Panc1 (cell line): Measurements from ENCODE around the gene MLLT10. TPM values are rescaled to one million over a fixed set of nuclear protein-coding genes. Genes with fewer than 3 reads are reported as not detected.

ENCODE experiments used
- ATAC-seq: fragments of 200-7000 bp; cut with Tn5 transposase; 2 replicates; pipeline ENCODE4 v1.9.1; 2020; ENCODE audit warnings: mild to moderate bottlenecking, moderate library complexity
- BruUV-seq: library from RNA; stranded (reverse); fragments of 400-500 nt; replicated peaks from 2 replicates; lab custom pipeline; 2021; lab: Mats Ljungman, UMichigan
- CTCF ChIA-PET: fragments of 300-600 bp; sonication (Branson Sonifier 250); formaldehyde crosslinking; loops from one replicate; lab custom pipeline; 2022; ENCODE audit warnings: antibody characterized with exemption; lab: Charles Lee
- POLR2A ChIA-PET: fragments of 300-600 bp; sonication (Branson Sonifier 250); formaldehyde crosslinking; loops from one replicate; lab custom pipeline; 2022; ENCODE audit warnings: antibody characterized with exemption; lab: Charles Lee
- DNase-seq: peaks from one replicate; pipeline ENCODE4 v3.0.0-alpha.2; 2010; ENCODE audit warnings: low read depth, low spot score
- H3K27ac ChIP-seq: 2 replicates; pipeline ENCODE4 v1.5.1; 2011; ENCODE audit warnings: mild to moderate bottlenecking, low read length, inconsistent platforms
- H3K27me3 ChIP-seq: fragments of 200-500 bp; sonication (Bioruptor generic); 2 replicates; pipeline ENCODE4 v1.6.0; 2014; ENCODE audit warnings: low read length, inconsistent platforms; ENCODE audit not compliant: control insufficient read depth, insufficient read depth
- H3K36me3 ChIP-seq: fragments of 200-500 bp; sonication (Bioruptor generic); 2 replicates; pipeline ENCODE4 v1.5.1; 2014; ENCODE audit warnings: inconsistent platforms, mild to moderate bottlenecking, low read length, moderate library complexity; ENCODE audit not compliant: control insufficient read depth, insufficient read depth
- H3K4me1 ChIP-seq: 2 replicates; pipeline ENCODE4 v1.5.1; 2011; ENCODE audit warnings: inconsistent platforms, mild to moderate bottlenecking, low read length, moderate library complexity; ENCODE audit not compliant: control insufficient read depth, insufficient read depth
- H3K4me3 ChIP-seq, 2 experiments: 2 replicates each; pipeline ENCODE4 v1.5.1; 2011 to 2012; ENCODE audit warnings: low read depth in 2 of 2, low read length in 2 of 2, mild to moderate bottlenecking in 2 of 2, inconsistent platforms in 1 of 2, moderate library complexity in 1 of 2
- H3K9me3 ChIP-seq: fragments of 200-500 bp; sonication (Bioruptor generic); 2 replicates; pipeline ENCODE4 v1.5.1; 2014; ENCODE audit warnings: low read depth, mild to moderate bottlenecking, inconsistent platforms, low read length, moderate library complexity; ENCODE audit not compliant: control insufficient read depth, insufficient read depth
- POLR2AphosphoS5 ChIP-seq: IDR thresholded peaks from 2 replicates; pipeline ENCODE4 v1.6.1; 2012; ENCODE audit warnings: mild to moderate bottlenecking, low read depth, low read length, moderate library complexity
- SIN3A ChIP-seq: IDR thresholded peaks from 2 replicates; pipeline ENCODE4 v1.6.1; 2012; ENCODE audit warnings: low read depth, mild to moderate bottlenecking, low read length, moderate library complexity, borderline replicate concordance; ENCODE audit not compliant: insufficient read depth
- TCF7L2 ChIP-seq: IDR thresholded peaks from 2 replicates; pipeline ENCODE4 v1.6.1; 2011; ENCODE audit warnings: mild to moderate bottlenecking, low read depth, low read length, inconsistent platforms
- in situ Hi-C: cut with HindIII; loops from 2 replicates; pipeline ENCODE4 v1.10.0; 2016; ENCODE audit warnings: low sequenced_read_pairs, low pct_unique_long_range_greater_than_20kb
- intact Hi-C: fragments of 100-400 bp; cut with micrococcal nuclease; formaldehyde crosslinking; loops from one replicate; pipeline ENCODE4 v1.10.0; 2022; ENCODE audit not compliant: unreplicated experiment
- total RNA-seq: library from RNA; stranded (reverse); gene quantifications from one replicate; pipeline ENCODE4 v1.2.1, GENCODE V29; 2021; ENCODE audit not compliant: unreplicated experiment
- TF ChIP-seq, protein P1 (sequence below), 2 experiments: IDR thresholded peaks; 2 replicates each; pipeline ENCODE4 v1.6.1; 2011 to 2012; ENCODE audit warnings: low read depth in 2 of 2, control low read depth in 1 of 2, low read length in 1 of 2, mild to moderate bottlenecking in 1 of 2, moderate library complexity in 1 of 2; ENCODE audit not compliant: insufficient read depth in 1 of 2
- TF ChIP-seq, protein P2 (sequence below): fragments of 450-650 bp; IDR thresholded peaks from 2 replicates; pipeline ENCODE4 v1.5.1; 2017; ENCODE audit warnings: mild to moderate bottlenecking

MLLT10 gene
- total RNA-seq, 1 experiment from 2014 or later: 33.4 TPM

DNA sequence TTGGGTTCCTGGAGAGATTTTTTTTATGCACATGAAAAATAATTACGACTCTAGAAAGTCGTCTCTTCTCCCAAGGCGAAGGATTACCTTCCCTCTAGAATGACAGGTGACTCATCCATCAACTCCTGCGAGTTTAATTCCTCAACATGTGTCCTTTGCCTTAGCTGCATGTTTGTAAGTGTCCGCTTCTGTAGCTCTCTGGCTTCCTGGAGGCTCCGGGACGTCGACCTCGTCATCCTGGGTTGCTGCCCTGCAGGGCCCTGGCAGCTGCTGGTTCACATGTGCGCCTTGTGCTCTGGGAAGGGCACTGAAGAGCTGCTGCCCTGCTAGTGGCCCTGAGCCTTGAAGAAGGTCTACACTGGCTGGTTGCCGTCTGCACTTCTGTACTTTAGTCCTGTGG lies 210.2 kb downstream of the MLLT10 start:
- no peak for DNase-seq
- no peak for TF ChIP-seq TCF7L2

DNA sequence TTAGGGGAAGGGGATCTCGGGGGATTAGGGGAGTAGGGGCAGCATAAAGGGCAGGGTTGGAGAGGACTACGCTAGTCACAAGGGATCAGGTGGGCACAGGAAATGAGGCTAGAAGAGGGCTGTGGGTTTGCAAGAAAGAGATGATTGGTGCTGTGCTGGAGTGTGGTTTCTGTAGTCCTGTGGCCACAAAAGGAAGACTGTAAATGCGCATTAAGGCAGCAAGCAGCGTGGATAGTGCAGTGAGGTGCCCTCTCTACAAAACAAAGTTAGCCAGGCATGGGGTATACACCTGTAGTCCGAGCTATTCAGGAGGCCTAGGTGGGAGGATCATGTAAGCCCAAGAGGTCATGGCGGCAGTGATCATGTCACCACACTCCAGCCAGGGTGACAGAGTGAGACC lies 212.1 kb downstream of the MLLT10 start:
- Histone ChIP-seq H3K4me3 (no peak overlapping the region), H3K9me3 (no peaks in the 10 kb centered on the region), H3K4me1 (0 out of 2 replicates have a peak, but pooled peaks cover 3% of the 10 kb centered on the region), H3K27me3 (no peaks in the 10 kb centered on the region), H3K27ac (no peak overlapping the region), H3K36me3 (peaks cover 10% of the 10 kb centered on the region)
- CTCF ChIA-PET: no interaction called here
- intact Hi-C loops: loop anchor here (10.0 kb wide), 1 partner anchor 209 kb away; no protein-coding TSS in a partner anchor
- POLR2A ChIA-PET: no interaction called here
- no peak for TF ChIP-seq POLR2AphosphoS5
- TF ChIP-seq, protein P1, sequence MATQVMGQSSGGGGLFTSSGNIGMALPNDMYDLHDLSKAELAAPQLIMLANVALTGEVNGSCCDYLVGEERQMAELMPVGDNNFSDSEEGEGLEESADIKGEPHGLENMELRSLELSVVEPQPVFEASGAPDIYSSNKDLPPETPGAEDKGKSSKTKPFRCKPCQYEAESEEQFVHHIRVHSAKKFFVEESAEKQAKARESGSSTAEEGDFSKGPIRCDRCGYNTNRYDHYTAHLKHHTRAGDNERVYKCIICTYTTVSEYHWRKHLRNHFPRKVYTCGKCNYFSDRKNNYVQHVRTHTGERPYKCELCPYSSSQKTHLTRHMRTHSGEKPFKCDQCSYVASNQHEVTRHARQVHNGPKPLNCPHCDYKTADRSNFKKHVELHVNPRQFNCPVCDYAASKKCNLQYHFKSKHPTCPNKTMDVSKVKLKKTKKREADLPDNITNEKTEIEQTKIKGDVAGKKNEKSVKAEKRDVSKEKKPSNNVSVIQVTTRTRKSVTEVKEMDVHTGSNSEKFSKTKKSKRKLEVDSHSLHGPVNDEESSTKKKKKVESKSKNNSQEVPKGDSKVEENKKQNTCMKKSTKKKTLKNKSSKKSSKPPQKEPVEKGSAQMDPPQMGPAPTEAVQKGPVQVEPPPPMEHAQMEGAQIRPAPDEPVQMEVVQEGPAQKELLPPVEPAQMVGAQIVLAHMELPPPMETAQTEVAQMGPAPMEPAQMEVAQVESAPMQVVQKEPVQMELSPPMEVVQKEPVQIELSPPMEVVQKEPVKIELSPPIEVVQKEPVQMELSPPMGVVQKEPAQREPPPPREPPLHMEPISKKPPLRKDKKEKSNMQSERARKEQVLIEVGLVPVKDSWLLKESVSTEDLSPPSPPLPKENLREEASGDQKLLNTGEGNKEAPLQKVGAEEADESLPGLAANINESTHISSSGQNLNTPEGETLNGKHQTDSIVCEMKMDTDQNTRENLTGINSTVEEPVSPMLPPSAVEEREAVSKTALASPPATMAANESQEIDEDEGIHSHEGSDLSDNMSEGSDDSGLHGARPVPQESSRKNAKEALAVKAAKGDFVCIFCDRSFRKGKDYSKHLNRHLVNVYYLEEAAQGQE (IDR thresholded peaks at IDR 0.05; ENCODE audit: insufficient read depth in 1 of 2, low read depth in 2 of 2, low read length in 1 of 2): no peak
- TF ChIP-seq, protein P2, sequence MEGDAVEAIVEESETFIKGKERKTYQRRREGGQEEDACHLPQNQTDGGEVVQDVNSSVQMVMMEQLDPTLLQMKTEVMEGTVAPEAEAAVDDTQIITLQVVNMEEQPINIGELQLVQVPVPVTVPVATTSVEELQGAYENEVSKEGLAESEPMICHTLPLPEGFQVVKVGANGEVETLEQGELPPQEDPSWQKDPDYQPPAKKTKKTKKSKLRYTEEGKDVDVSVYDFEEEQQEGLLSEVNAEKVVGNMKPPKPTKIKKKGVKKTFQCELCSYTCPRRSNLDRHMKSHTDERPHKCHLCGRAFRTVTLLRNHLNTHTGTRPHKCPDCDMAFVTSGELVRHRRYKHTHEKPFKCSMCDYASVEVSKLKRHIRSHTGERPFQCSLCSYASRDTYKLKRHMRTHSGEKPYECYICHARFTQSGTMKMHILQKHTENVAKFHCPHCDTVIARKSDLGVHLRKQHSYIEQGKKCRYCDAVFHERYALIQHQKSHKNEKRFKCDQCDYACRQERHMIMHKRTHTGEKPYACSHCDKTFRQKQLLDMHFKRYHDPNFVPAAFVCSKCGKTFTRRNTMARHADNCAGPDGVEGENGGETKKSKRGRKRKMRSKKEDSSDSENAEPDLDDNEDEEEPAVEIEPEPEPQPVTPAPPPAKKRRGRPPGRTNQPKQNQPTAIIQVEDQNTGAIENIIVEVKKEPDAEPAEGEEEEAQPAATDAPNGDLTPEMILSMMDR: no peak
- in situ Hi-C loops: no loop called here
- ATAC-seq: no peak
- no peak for DNase-seq
- no TSS peak for BruUV-seq

More for the DNA sequence above, 210.2 kb downstream of the MLLT10 start:
- Histone ChIP-seq H3K9me3 (no peaks in the 10 kb centered on the region), H3K36me3 (peaks cover 16% of the 10 kb centered on the region), H3K27ac (no peak overlapping the region), H3K4me3 (no peak overlapping the region), H3K27me3 (no peaks in the 10 kb centered on the region), H3K4me1 (no peaks in the 10 kb centered on the region)
- BruUV-seq: no TSS peak
- no peak for ATAC-seq
- ChIA-PET CTCF (no interaction called here), POLR2A (no interaction called here)
- in situ Hi-C loops: no loop called here
- intact Hi-C loops: loop anchor here (10.0 kb wide), 1 partner anchor 211 kb away; no protein-coding TSS in a partner anchor

DNA sequence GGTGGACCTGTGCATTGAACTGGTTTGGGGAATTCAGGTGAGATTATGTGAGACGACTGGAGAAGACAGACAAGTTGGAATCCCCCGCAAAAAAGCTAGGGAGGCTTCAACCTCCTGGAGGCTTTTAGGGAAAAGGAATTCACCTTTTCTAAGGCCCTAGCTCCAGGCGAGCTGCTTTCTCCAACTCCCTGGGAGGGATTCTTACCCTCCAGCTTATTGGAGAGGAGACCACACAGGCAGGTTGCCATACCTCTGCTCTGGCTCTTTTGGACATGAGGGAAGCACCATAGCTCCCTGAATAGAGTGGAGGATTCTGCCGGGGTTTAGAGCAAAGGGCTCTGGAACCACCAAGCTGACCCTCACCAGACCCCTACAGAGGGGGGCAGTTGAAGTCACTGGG lies 213.8 kb downstream of the MLLT10 start:
- in situ Hi-C loops (no loop called here), intact Hi-C loops (loop anchor here (10.0 kb wide), 1 partner anchor 207 kb away; no protein-coding TSS in a partner anchor)
- H3K27me3 ChIP-seq: no peaks in the 10 kb centered on the region
- POLR2A ChIA-PET: no interaction called here
- H3K36me3 ChIP-seq: peaks cover 3% of the 10 kb centered on the region
- ATAC-seq (no peak), DNase-seq (no peak)
- TF ChIP-seq, protein P1 (IDR thresholded peaks at IDR 0.05; ENCODE audit: insufficient read depth in 1 of 2, low read depth in 2 of 2, low read length in 1 of 2): no peak
- TF ChIP-seq SIN3A (no peak), TCF7L2 (no peak), POLR2AphosphoS5 (no peak)
- TF ChIP-seq, protein P2: no peak
- 0 out of 2 replicates have a peak, but pooled peaks cover 3% of the 10 kb centered on the region for H3K4me1 ChIP-seq
- CTCF ChIA-PET: no interaction called here
- no peaks in the 10 kb centered on the region for H3K9me3 ChIP-seq
- no TSS peak for BruUV-seq
- no peak overlapping the region for H3K27ac ChIP-seq
- H3K4me3 ChIP-seq: no peak overlapping the region
